ENCODE measurements around the gene P2RX1. TPM values are rescaled to one million over a fixed set of nuclear protein-coding genes. Genes with fewer than 3 reads are reported as not detected.

Gene P2RX1
- polyA plus RNA-seq, 1 experiment, result 0.02 TPM

GRCh38 chr17:3918372-3919122 lies 2.3 kb upstream of the P2RX1 start:
- POLR2A ChIA-PET, result no interaction called here
- no peak for TF ChIP-seq CTCF (IDR thresholded peaks at IDR 0.05; ENCODE audit: insufficient read depth, low read depth, low read length)
- Histone ChIP-seq H3K36me3 (ENCODE audit: control insufficient read depth, insufficient read depth, low read length) (no peaks in the 10 kb centered on the region), H3K4me3 (ENCODE audit: low read depth, low read length) (no peak overlapping the region), H3K27me3 (ENCODE audit: control insufficient read depth, insufficient read depth, low read length) (no peaks in the 10 kb centered on the region)
- DNase-seq (ENCODE audit: low read depth), result no peak
- CTCF ChIA-PET, result interaction anchor here (0.8 kb wide), 1 partner anchor 492 kb away, joined by 3 read pairs; no protein-coding TSS in a partner anchor

GRCh38 chr17:3917391-3917931 lies 1.2 kb upstream of the P2RX1 start:
- ChIA-PET CTCF (interaction anchor here (0.9 to 2.2 kb wide), 2 partner anchors 9 to 86 kb away, joined by 4 to 5 read pairs; no protein-coding TSS in a partner anchor), POLR2A (no interaction called here)
- Histone ChIP-seq H3K27me3 (ENCODE audit: control insufficient read depth, insufficient read depth, low read length) (no peaks in the 10 kb centered on the region), H3K36me3 (ENCODE audit: control insufficient read depth, insufficient read depth, low read length) (no peaks in the 10 kb centered on the region), H3K4me3 (ENCODE audit: low read depth, low read length) (no peak overlapping the region)
- DNase-seq (ENCODE audit: low read depth), result no peak
- no peak for TF ChIP-seq CTCF (IDR thresholded peaks at IDR 0.05; ENCODE audit: insufficient read depth, low read depth, low read length)

GRCh38 chr17:3916825-3917224 lies 560 bp upstream of the P2RX1 start:
- POLR2A ChIA-PET, result no interaction called here
- TF ChIP-seq CTCF (IDR thresholded peaks at IDR 0.05; ENCODE audit: insufficient read depth, low read depth, low read length), result no peak
- CTCF ChIA-PET, result interaction anchor here (0.9 to 2.2 kb wide), 2 partner anchors 9 to 87 kb away, joined by 4 to 5 read pairs; no protein-coding TSS in a partner anchor
- Histone ChIP-seq H3K27me3 (ENCODE audit: control insufficient read depth, insufficient read depth, low read length) (no peaks in the 10 kb centered on the region), H3K36me3 (ENCODE audit: control insufficient read depth, insufficient read depth, low read length) (no peaks in the 10 kb centered on the region), H3K4me3 (ENCODE audit: low read depth, low read length) (no peak overlapping the region)
- no peak for DNase-seq (ENCODE audit: low read depth)

GRCh38 chr17:3915581-3915994 lies 677 bp downstream of the P2RX1 start:
- ChIA-PET POLR2A (no interaction called here), CTCF (interaction anchor here (0.6 to 4.2 kb wide), 6 partner anchors 12 to 602 kb away, joined by 3 to 50 read pairs (median 9); no protein-coding TSS in a partner anchor)
- no peaks in the 10 kb centered on the region for H3K36me3 ChIP-seq (ENCODE audit: control insufficient read depth, insufficient read depth, low read length)
- no peaks in the 10 kb centered on the region for H3K27me3 ChIP-seq (ENCODE audit: control insufficient read depth, insufficient read depth, low read length)
- DNase-seq (ENCODE audit: low read depth), result no peak
- no peak overlapping the region for H3K4me3 ChIP-seq (ENCODE audit: low read depth, low read length)
- TF ChIP-seq CTCF (IDR thresholded peaks at IDR 0.05; ENCODE audit: insufficient read depth, low read depth, low read length), result no peak

- POLR2A ChIA-PET, result no interaction called here
- Histone ChIP-seq H3K4me3 (ENCODE audit: low read depth, low read length) (no peak overlapping the region), H3K36me3 (ENCODE audit: control insufficient read depth, insufficient read depth, low read length) (no peaks in the 10 kb centered on the region), H3K27me3 (ENCODE audit: control insufficient read depth, insufficient read depth, low read length) (no peaks in the 10 kb centered on the region)
- no peak for DNase-seq (ENCODE audit: low read depth)
- CTCF ChIA-PET, result interaction anchor here (0.6 to 4.2 kb wide), 45 partner anchors 9 to 505 kb away, joined by 3 to 50 read pairs (median 5); partner anchors contain the start of genes ATP2A3, CAMKK1 and NCBP3
- no peak for TF ChIP-seq CTCF (IDR thresholded peaks at IDR 0.05; ENCODE audit: insufficient read depth, low read depth, low read length)
Measured at GRCh38 chr17:3914312-3914670, 2.0 kb downstream of the P2RX1 start.

Data from BJ (cell line).